Measurements from ENCODE around the gene NCKAP5.

DNA sequence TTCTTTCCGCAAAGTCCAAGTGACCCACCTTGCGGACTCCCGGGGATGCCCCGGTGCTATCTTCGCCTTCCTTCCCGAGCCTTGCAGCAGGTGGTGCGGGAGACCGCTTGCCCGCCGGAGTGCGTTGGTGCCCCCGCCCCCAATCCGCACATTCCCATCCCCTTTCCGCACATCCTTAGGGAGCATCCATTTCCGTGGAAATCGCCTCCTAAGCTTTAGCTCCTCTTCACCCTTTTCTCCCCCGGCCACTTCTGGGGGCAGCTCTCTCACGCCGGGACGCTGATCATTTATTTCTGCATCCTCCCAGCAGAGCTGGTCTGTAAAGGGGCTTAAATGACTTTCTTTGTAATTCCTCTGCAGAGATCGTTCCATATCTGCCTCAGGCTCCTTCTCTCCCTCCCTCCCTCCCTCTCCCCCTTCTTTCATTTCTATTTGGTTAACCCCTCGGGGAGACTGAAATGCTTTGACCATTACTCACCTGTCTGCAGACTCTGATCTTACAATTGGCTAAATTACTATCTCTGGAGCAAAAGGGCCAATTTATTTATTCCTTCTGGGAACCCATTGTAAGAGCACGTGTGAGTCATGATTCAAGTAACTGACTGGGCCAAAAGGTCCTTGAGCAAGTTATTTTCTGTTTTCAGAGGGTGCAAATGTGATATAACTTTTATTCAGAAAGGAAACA lies 897.0 kb downstream of the NCKAP5 start:
- TF ChIP-seq, protein P1, sequence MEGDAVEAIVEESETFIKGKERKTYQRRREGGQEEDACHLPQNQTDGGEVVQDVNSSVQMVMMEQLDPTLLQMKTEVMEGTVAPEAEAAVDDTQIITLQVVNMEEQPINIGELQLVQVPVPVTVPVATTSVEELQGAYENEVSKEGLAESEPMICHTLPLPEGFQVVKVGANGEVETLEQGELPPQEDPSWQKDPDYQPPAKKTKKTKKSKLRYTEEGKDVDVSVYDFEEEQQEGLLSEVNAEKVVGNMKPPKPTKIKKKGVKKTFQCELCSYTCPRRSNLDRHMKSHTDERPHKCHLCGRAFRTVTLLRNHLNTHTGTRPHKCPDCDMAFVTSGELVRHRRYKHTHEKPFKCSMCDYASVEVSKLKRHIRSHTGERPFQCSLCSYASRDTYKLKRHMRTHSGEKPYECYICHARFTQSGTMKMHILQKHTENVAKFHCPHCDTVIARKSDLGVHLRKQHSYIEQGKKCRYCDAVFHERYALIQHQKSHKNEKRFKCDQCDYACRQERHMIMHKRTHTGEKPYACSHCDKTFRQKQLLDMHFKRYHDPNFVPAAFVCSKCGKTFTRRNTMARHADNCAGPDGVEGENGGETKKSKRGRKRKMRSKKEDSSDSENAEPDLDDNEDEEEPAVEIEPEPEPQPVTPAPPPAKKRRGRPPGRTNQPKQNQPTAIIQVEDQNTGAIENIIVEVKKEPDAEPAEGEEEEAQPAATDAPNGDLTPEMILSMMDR (IDR thresholded peaks at IDR 0.05; ENCODE audit: low read length) = no peak
- no peak for TF ChIP-seq EZH2 (IDR thresholded peaks at IDR 0.05; ENCODE audit: borderline replicate concordance, low read length)
